ENCODE data around the gene CCDC33.

Gene CCDC33

DNA sequence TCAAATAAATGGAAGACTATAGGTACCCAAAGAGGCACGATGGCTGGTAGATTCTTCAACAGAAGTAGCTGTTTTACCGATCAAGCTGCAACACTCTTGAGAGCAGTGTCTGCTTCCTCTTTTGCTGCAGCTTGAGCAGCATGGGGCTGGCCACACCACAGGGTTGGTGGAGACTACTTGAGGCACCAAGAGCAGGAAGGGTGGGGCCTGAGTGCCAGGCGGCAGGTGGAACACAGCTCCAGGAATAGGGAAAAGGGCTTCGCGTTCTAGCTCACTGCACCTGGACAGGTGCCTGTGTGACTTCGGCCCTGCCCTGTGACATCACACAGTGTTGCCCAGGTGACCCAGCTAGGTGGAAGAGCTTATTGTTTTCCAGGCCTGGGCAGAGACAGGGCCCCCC, at the start of gene CCDC33:
TSS of gene CCDC33 (plus strand) at position 365 of the 400 bp plus-strand sequence. CDS start 394 bp downstream, outside the sequence.
- no peak for DNase-seq

DNA sequence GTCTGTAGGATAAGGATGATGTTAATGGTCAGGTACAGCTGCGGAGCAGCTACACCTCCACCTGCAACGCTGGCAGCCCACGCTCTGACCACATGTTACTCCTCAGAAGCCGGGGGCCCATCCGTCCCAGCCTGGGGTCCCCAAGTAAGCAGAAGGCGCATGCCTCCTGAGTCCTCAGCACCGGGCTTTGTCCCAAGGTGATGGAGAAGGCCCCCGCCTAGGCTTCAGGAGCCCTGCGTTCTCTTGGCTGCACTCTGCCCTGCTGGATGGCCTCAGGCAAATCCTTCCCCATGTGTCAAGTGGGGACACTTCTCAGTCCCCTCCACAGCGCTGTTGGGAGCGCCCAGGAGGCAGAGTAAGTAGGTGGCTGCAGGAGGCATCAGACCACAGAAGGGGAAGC, 47.9 kb upstream of the CCDC33 start:
- DNase-seq, result no peak

GRCh38 chr15:74191798-74192197, 44.3 kb upstream of the CCDC33 start:
- DNase-seq, result no peak

DNA sequence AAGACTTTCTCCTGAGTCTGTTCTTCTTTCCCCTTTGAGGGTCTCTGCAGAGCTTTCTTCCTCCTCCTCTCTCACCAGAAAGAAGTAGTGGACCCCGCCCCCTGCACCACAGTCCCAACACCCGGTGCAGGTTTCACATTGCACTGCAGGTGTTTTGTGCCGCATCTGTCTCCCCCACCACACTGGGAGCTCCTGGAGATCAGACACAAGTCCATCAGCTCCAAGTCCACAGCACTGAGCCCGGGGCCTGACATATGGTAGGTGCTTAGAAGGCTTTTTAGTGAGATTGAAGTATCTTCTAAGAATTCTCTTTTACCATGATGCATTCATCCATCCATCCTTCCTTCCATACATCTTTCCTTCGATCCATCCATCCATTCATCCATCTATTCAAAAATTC, 43.4 kb upstream of the CCDC33 start:
- peak; percentile 54 for DNase-seq

DNA sequence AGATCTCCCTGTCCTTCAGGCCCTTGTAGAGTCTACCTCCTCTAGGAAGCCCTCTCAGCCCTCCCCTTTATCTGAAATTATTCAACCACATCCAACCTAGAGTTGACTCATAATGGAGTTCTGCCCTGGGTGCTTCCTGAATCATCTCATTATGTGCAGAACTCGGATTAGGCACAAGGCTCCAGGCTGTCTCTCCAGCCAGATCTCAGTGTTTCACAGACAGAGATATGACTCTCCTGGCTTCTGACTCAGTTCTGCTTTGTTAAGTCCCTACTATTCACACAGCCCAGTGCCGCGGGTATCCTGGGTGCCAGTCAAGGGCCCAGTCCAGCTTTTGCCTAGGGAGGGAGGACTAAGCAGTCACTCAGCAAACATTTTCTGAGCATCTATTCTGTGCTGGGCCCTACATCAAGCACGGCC, 42.8 kb upstream of the CCDC33 start:
- DNase-seq, result no peak

DNA sequence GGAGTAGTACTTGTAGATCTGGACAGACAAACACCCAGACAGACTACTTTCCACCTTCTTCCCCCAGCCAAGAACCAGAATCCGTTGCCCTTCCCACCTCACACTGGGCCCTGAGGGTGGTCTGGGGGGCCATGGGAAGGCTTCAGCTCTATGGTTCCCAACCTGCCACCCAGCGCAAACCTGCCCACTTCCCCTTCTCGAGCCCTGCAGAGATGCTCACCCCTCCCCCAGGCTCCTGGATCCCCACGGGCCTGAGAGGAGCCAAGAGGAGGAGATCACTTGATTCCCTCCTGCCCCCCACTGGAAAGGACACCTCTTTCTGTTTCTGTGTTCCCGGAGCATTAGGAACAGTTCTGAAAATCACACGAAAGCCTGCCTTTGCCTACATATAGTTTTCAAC, 42.2 kb upstream of the CCDC33 start:
- DNase-seq, result no peak

- no peak for DNase-seq
These were observed 41.3 kb upstream of the CCDC33 start for GRCh38 chr15:74194572-74195559.

GRCh38 chr15:74196175-74196574, 40.0 kb upstream of the CCDC33 start:
- no peak for DNase-seq

DNA sequence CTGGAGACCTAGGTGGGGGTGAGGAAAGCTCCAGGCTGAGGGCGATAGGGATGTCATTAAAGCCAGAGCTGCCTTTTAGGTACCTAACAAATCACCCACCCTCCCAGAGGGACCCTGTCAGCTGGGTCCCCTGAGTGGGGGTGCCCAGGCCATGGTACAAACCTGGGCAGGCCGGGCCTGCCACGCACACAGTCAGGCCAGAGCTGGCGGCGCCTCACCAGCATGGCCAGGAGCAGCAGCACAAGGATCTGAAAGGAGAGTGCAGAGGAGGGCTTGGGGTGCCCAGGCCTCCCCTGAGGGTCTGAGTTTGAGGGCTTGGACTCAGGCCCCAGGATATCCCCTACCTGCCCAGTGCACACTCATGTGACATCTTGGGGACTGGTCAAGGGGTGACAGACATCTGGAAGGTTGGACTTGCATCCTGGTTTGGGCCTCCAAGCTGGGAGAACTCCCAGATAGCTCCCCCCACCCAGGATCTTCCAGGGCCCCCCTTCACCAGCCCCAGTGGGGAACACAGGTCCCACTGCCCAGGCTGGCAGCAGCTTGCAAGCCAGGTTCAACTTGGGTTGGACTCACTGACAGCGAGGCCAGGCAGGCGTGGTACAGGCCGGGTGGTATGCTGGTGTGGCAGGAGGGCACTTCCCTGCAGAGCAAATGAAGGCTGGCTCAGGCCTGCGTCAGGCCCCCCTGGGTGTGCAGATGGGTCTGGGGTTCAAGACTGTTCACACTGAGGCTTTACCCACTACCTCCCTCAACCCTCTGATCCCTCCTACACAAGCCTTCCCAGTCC, 38.8 kb upstream of the CCDC33 start:
- DNase-seq, result no peak

GRCh38 chr15:74199297-74199652, 36.9 kb upstream of the CCDC33 start:
- no peak for DNase-seq

GRCh38 chr15:74200412-74200815, 35.7 kb upstream of the CCDC33 start:
- no peak for DNase-seq

- DNase-seq, result no peak
These were observed 35.2 kb upstream of the CCDC33 start for GRCh38 chr15:74200871-74201419.

GRCh38 chr15:74201710-74202420, 34.3 kb upstream of the CCDC33 start:
- DNase-seq, result no peak

GRCh38 chr15:74202452-74203401, 33.4 kb upstream of the CCDC33 start, which contains the start of gene STRA6:
TSS of gene STRA6 (minus strand) at chr15:74202787. CDS start at chr15:74202267, 520 bp downstream.
- DNase-seq, result no peak

GRCh38 chr15:74203914-74204431, 32.2 kb upstream of the CCDC33 start:
- DNase-seq, result peak; percentile 30

GRCh38 chr15:74205582-74205947, 30.6 kb upstream of the CCDC33 start:
- DNase-seq, result no peak

GRCh38 chr15:74206801-74207281, 29.3 kb upstream of the CCDC33 start:
- no peak for DNase-seq

DNA sequence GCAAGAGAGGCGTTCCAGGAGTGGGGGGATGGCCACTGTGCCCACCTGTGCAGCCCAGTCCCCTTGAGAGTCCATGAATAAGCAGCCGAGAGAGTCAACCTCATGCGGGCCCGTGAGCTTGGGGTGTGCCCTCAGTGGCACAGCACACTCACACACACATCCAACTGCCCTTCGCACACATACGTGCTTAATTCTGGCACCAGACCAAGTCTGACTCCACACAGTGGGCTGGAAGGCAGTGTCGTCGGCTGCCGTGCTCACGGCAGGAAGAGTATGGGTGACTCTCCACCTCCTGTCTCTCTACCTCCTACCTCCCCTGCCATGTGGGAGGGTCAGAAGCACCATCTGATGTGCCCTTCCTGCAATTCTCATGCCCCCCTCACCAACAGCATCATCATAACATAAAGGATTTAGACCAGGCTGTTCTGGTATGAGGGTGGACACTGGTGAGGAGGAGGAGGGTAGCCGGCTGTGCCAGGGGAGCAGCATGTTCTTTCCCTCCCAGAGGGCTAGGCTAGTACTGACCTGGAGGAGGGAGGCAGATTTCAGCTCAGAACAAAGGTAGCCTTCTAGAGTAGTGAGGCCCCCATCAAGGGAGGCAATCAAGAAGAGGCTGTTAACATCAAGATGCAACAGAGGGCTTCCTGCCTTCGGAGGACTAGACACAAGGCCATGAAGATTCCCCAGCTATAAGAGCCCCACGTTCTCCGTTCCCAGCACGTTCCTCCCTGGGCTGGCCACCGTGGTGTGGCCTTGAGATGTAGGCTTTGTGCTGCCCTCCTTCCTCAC, 28.3 kb upstream of the CCDC33 start:
- no peak for DNase-seq

DNA sequence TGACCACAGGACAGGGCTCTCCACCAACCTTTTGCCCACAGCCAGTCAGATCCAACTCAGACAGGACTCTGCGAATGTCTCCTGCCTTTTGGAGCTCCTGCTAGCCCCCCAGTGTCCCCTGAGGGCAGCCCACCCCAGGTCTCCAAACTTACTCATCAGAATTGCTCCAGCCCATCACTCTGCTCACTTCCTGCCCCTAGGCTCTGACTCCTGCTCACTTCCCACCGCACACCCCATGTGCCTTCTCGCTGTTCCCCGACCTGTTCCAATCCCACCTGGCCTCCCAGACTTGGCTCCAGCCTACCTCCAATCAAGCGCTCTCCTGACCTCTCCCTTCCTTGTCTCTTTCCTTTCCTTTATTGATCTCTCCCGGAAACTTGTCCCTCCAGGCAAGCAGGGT, 27.6 kb upstream of the CCDC33 start:
- DNase-seq, result no peak

DNA sequence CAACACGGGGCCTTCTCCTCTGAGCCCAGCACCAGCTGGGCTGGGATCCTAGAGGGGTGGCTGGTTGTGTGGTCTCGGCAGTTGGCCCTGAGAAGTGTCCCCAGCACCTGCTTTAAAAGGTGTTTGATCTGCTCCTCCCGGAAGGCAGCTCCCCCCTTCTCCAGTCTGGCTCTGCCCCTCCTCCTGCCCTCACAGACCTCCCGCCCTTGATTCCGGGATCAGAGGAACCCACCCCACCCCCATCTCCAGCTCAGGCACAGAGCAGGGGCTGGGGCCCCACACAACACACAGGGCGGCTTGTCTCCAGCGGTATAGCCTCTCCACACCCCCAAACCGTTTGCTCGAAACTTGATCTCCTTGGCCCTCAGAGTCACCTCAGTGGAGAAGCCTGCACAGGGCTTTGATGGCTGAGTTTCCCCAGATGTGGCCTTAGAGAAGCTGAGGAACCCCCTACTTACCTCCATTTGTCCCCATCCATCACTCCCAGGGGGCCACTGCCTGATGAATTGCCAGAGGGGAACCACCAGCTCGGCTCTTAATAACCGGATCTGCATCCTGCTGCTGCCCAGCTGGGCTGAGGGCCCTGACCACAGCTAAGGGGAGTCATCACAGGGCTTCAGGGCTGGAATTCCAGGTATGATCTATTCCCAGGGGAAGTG, 27.1 kb upstream of the CCDC33 start:
- peak; percentile 85 for DNase-seq

Measured in NCI-H2171 treated with DMSO at 0.1 percent for 48 hours (cell line).